HG03565 (cell line): ENCODE data around the gene LYPD1.

Experiments used
- ATAC-seq: cut with Tn5 transposase; IDR thresholded peaks from one replicate; pipeline ENCODE4 v1.9.1; 2021; ENCODE audit warnings: mild to moderate bottlenecking, moderate library complexity; ENCODE audit not compliant: unreplicated experiment

The LYPD1 gene

GRCh38 chr2:132668987-132669907 is 758 bp downstream of the LYPD1 start:
- ATAC-seq, result no peak

GRCh38 chr2:132668189-132668823 is 1.7 kb downstream of the LYPD1 start:
- no peak for ATAC-seq

- no peak for ATAC-seq
These were observed 2.3 kb downstream of the LYPD1 start for GRCh38 chr2:132667706-132668105.

- no peak for ATAC-seq
These were observed 4.4 kb downstream of the LYPD1 start for GRCh38 chr2:132665401-132666140.

GRCh38 chr2:132664096-132664495 is 5.9 kb downstream of the LYPD1 start:
- ATAC-seq, result no peak

GRCh38 chr2:132662732-132663131 is 7.3 kb downstream of the LYPD1 start:
- ATAC-seq, result no peak

GRCh38 chr2:132659331-132659730 is 10.7 kb downstream of the LYPD1 start:
- ATAC-seq, result no peak

GRCh38 chr2:132656266-132656975 is 13.6 kb downstream of the LYPD1 start:
- ATAC-seq, result no peak

- ATAC-seq, result no peak
These were observed 15.0 kb downstream of the LYPD1 start for GRCh38 chr2:132654968-132655367.

GRCh38 chr2:132654335-132654734 is 15.7 kb downstream of the LYPD1 start:
- ATAC-seq, result no peak

- no peak for ATAC-seq
These were observed 17.5 kb downstream of the LYPD1 start for GRCh38 chr2:132652474-132652873.

GRCh38 chr2:132651115-132652045 is 18.6 kb downstream of the LYPD1 start:
- ATAC-seq, result no peak

- ATAC-seq, result no peak
These were observed 23.4 kb downstream of the LYPD1 start for GRCh38 chr2:132646540-132647108.

- no peak for ATAC-seq
These were observed 24.1 kb downstream of the LYPD1 start for GRCh38 chr2:132645722-132646539.

GRCh38 chr2:132645176-132645575 is 24.8 kb downstream of the LYPD1 start:
- ATAC-seq, result no peak

GRCh38 chr2:132642415-132642814 is 27.6 kb downstream of the LYPD1 start:
- ATAC-seq, result no peak

GRCh38 chr2:132641819-132642218 is 28.2 kb downstream of the LYPD1 start:
- no peak for ATAC-seq

- ATAC-seq, result no peak
These were observed 29.9 kb downstream of the LYPD1 start for GRCh38 chr2:132640116-132640515.
